Measurements from ENCODE around the gene PRDM16. TPM values are rescaled to one million over a fixed set of nuclear protein-coding genes. Genes with fewer than 3 reads are reported as not detected.

Gene PRDM16
- total and polyA plus RNA-seq, 2 of the 8 experiments (the other 6 are each of a cell fraction or from before 2014, with no cell fraction given), result 0.39 to 0.43 TPM

DNA sequence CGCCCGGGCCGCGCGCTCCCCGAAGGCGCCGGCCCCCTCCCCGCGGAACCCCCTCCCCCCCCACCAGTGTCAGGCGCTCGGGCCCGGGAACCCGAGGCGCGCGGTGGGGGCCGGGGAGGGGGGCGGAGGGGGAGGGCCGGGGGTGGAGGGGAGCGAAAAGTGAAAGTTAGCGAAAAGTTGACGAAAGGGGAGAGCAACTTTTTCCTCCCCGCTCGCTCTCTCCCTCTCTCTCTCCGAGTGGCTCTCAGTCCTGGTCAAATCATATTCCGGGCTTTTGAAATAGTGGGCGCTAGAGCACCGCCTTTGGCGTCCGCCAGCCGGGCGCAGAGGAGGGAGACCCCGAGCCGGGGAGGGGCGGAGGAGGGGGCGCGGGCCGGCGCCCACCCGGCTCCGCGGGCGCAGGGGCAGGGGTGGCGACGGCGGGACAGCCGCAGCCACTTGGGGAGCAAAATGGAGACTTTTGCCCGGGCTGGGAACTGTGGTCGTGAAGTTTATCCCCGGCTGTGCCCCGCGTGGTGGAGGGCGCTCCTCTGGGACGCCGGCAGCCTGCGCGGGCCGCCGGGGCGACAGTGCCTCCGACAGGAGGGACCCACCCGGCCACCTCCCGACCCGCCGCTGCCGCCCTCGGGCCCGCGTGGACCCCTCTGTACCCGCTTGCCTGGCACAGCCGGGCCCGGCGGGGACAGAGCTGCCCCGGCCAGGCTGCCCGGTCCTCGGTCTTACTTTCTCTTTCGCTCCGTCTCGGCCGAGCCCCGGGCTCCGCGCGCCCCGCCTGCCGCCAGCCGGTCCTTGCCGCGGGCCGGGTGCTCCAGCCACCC is 697 bp downstream of the PRDM16 start:
- peaks cover 0 to 49% (median 33%) of the 10 kb centered on the region in 4 experiments; a peak in 6 of 7 replicates for H3K4me1 ChIP-seq (replicated peaks in 1 of 4; ENCODE audit: control insufficient read depth in 3 of 4, insufficient read depth in 4 of 4, low read length in 3 of 4)
- ChIA-PET CTCF (ENCODE audit: partially characterized antibody) (no interaction called here), POLR2A (ENCODE audit: partially characterized antibody) (interaction anchor here (0.7 kb wide), 1 partner anchor 34 kb away, joined by 3 read pairs; no protein-coding TSS in a partner anchor)
- FAIRE-seq, result no peak
- H3K4ac ChIP-seq (replicated peaks; ENCODE audit: insufficient read length, low read depth, low read length), result no peak overlapping the region
- no peaks in the 10 kb centered on the region; a peak in 1 of 4 replicates for H3K9me3 ChIP-seq (ENCODE audit: insufficient read depth in 2 of 2, low read depth in 1 of 2, low read length in 1 of 2)
- H3K36me3 ChIP-seq (ENCODE audit: control insufficient read depth in 2 of 4, insufficient read depth in 4 of 4, low read length in 3 of 4), result peaks cover 0 to 18% (median 0%) of the 10 kb centered on the region in 4 experiments; a peak in 1 of 8 replicates
- H2BK5ac ChIP-seq (ENCODE audit: low read depth, low read length), result no peak overlapping the region
- H3K56ac ChIP-seq (replicated peaks; ENCODE audit: insufficient read length, low read depth, low read length), result no peak overlapping the region
- no peaks in the 10 kb centered on the region for H3K79me2 ChIP-seq (ENCODE audit: control insufficient read depth in 1 of 2, insufficient read depth in 2 of 2, low read length in 2 of 2)
- no peak overlapping the region for H3K14ac ChIP-seq (ENCODE audit: insufficient read length)
- TF ChIP-seq KDM4A (IDR thresholded peaks at IDR 0.05; ENCODE audit: low read depth, low read length, severe bottlenecking) (peak; percentile 59), RAD21 (IDR thresholded peaks at IDR 0.05 in 1 of 2, conservative IDR thresholded peaks at IDR 0.05 in 1 of 2; ENCODE audit: low read depth in 2 of 2, low read length in 2 of 2) (peak; percentile 60 to 70), GABPA (IDR thresholded peaks at IDR 0.05; ENCODE audit: borderline replicate concordance, insufficient read depth, low read length) (0 out of 2 replicates have a peak, but pooled peaks have one; percentile 11), EGR1 (IDR thresholded peaks at IDR 0.05; ENCODE audit: borderline replicate concordance, low read depth, low read length) (no peak)
- TF ChIP-seq, protein P1, sequence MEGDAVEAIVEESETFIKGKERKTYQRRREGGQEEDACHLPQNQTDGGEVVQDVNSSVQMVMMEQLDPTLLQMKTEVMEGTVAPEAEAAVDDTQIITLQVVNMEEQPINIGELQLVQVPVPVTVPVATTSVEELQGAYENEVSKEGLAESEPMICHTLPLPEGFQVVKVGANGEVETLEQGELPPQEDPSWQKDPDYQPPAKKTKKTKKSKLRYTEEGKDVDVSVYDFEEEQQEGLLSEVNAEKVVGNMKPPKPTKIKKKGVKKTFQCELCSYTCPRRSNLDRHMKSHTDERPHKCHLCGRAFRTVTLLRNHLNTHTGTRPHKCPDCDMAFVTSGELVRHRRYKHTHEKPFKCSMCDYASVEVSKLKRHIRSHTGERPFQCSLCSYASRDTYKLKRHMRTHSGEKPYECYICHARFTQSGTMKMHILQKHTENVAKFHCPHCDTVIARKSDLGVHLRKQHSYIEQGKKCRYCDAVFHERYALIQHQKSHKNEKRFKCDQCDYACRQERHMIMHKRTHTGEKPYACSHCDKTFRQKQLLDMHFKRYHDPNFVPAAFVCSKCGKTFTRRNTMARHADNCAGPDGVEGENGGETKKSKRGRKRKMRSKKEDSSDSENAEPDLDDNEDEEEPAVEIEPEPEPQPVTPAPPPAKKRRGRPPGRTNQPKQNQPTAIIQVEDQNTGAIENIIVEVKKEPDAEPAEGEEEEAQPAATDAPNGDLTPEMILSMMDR (IDR thresholded peaks at IDR 0.05; ENCODE audit: control extremely low read depth in 1 of 3, insufficient read depth in 1 of 3, low read depth in 1 of 3, low read length in 3 of 3), result peak in 1 of 3 experiments; percentile 47; a peak in 2 of 4 replicates
- peaks cover 9 to 24% of the 10 kb centered on the region in 2 experiments for H4K20me1 ChIP-seq (replicated peaks in 1 of 2; ENCODE audit: control insufficient read depth in 1 of 2, insufficient read depth in 2 of 2, low read length in 2 of 2)
- no peak overlapping the region for H2BK15ac ChIP-seq (ENCODE audit: low read length)
- peak in 1 of 2 experiments; percentile 67 for DNase-seq (ENCODE audit: low read depth in 1 of 2, low spot score in 2 of 2)
- no peak overlapping the region for H4K8ac ChIP-seq (ENCODE audit: extremely low read depth, insufficient read depth, low read length)
- H3K23ac ChIP-seq (ENCODE audit: insufficient read length), result no peak overlapping the region
- H4K91ac ChIP-seq (replicated peaks; ENCODE audit: insufficient read length, low read length), result no peak overlapping the region
- no peak overlapping the region for H2AFZ ChIP-seq (ENCODE audit: low read length)
- H3K4me2 ChIP-seq (ENCODE audit: insufficient read depth in 1 of 2, low read depth in 2 of 2, low read length in 2 of 2), result peak overlapping the region; percentile 68 to 75
- peaks cover 13% of the 10 kb centered on the region; the same call in 1 of the 2 replicates for H3K23me2 ChIP-seq (ENCODE audit: low read depth, low read length)
- no peak overlapping the region for H3K9ac ChIP-seq (replicated peaks in 1 of 4; ENCODE audit: extremely low read depth in 1 of 4, low read depth in 3 of 4, low read length in 3 of 4)
- no peak overlapping the region for H2BK12ac ChIP-seq (ENCODE audit: low read depth, low read length)
- WGBS, 2 experiments (ENCODE audit: extremely low coverage in 1 of 2, insufficient coverage in 1 of 2, insufficient read length in 1 of 2, insufficient replicate concordance in 2 of 2, low coverage in 1 of 2, low lambda C conversion rate in 2 of 2, missing lambda C conversion rate in 1 of 2), result 4% methylated on average over 17 of the region's 91 CpGs; no CpG with 5 or more reads in 1 of the 2 experiments
- H3K79me1 ChIP-seq (ENCODE audit: low read depth, low read length), result no peaks in the 10 kb centered on the region
- no peak overlapping the region for H2AK5ac ChIP-seq (ENCODE audit: low read depth, low read length)
- peaks cover 88 to 96% (median 92%) of the 10 kb centered on the region in 4 experiments for H3K27me3 ChIP-seq (replicated peaks in 1 of 4; ENCODE audit: control insufficient read depth in 3 of 4, extremely low read depth in 1 of 4, insufficient read depth in 3 of 4, low read length in 3 of 4)
- H3K4me3 ChIP-seq (ENCODE audit: extremely low read depth in 1 of 4, insufficient read depth in 2 of 4, low read depth in 3 of 4, low read length in 4 of 4), result peak overlapping the region; percentile 19 to 66 (median 35)
- H2BK120ac ChIP-seq (replicated peaks; ENCODE audit: low read depth, low read length), result no peak overlapping the region
- H3K18ac ChIP-seq (ENCODE audit: extremely low read depth, low read length), result no peak overlapping the region
- no peak overlapping the region for H2BK20ac ChIP-seq (ENCODE audit: low read length)
- H4K5ac ChIP-seq (ENCODE audit: insufficient read length, low read depth, low read length), result no peak overlapping the region
- no peak overlapping the region for H3K27ac ChIP-seq (ENCODE audit: low read depth, low read length)

All from H1 (cell line).